Prostate gland (tissue), 2 donors: ENCODE measurements around the gene EEFSEC.

Experiments used
- POLR2A ChIP-seq: fragments of 450-650 bp; IDR thresholded peaks from one replicate; pipeline ENCODE4 v1.6.1; 2016; ENCODE audit warnings: antibody characterized with exemption, mild to moderate bottlenecking
- POLR2AphosphoS5 ChIP-seq: sonication (generic); formaldehyde crosslinking; IDR thresholded peaks from one replicate; pipeline ENCODE4 v1.6.1; 2017; ENCODE audit warnings: antibody characterized with exemption
- TF ChIP-seq, protein P1 (sequence below), 4 experiments: fragments of 200-600 bp in 2 of 4; fragments of 450-650 bp in 2 of 4; sonication (generic) in 2 of 4; IDR thresholded peaks; 1 replicate in 3 of 4; 2 replicates in 1 of 4; pipeline ENCODE4 v1.5.1; 2016 to 2019; ENCODE audit warnings: antibody characterized with exemption in 4 of 4, mild to moderate bottlenecking in 2 of 4, moderate library complexity in 2 of 4

DNA sequence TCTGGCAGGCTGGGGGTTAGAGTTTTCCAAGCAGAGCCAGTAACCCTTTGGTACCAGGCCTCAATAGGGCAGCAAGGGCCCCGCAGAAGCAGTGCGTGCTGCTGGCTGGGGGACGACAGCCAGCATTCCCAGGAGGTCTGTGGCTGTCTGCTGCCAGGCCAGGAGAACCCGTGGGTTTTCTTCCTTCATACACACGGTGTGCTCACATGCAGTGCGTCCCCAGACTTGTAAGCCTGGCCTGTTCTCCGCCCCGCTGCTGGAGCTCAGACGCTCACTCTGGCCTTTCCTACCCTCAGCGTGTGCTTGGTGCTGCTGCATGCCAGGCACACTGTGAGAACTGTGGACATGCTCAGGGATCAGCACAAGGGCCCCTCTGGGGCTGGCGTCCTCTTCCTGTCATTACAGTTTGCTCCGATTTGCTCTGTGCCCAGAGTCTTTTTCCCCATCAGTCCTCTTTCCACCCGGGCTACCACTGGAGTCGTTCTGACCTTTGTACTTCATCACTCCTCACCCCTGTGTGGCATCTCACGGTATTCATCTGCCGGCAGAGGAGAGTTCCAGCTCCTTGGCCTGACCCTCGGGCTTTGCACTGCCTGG, 163.9 kb downstream of the EEFSEC start:
- TF ChIP-seq, protein P1, sequence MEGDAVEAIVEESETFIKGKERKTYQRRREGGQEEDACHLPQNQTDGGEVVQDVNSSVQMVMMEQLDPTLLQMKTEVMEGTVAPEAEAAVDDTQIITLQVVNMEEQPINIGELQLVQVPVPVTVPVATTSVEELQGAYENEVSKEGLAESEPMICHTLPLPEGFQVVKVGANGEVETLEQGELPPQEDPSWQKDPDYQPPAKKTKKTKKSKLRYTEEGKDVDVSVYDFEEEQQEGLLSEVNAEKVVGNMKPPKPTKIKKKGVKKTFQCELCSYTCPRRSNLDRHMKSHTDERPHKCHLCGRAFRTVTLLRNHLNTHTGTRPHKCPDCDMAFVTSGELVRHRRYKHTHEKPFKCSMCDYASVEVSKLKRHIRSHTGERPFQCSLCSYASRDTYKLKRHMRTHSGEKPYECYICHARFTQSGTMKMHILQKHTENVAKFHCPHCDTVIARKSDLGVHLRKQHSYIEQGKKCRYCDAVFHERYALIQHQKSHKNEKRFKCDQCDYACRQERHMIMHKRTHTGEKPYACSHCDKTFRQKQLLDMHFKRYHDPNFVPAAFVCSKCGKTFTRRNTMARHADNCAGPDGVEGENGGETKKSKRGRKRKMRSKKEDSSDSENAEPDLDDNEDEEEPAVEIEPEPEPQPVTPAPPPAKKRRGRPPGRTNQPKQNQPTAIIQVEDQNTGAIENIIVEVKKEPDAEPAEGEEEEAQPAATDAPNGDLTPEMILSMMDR (IDR thresholded peaks at IDR 0.05) = no peak
- no peak for TF ChIP-seq POLR2A
- TF ChIP-seq POLR2AphosphoS5 = no peak
